Panc1 (cell line): Measurements from ENCODE around the gene VSTM1. TPM values are rescaled to one million over a fixed set of nuclear protein-coding genes. Genes with fewer than 3 reads are reported as not detected.
A peak's percentile ranks its signal among the peaks of the same experiment; 100 is the strongest.

Source experiments
- ATAC-seq: fragments of 200-7000 bp; cut with Tn5 transposase; 2 replicates; pipeline ENCODE4 v1.9.1; 2020; ENCODE audit warnings: mild to moderate bottlenecking, moderate library complexity
- Bru-seq: library from RNA; stranded (reverse); fragments of 400-500 nt; gene quantifications from one replicate; lab custom pipeline; 2021; lab: Mats Ljungman, UMichigan
- BruChase-seq, 2 experiments: library from RNA; stranded (reverse); fragments of 400-500 nt; gene quantifications; one replicate each; lab custom pipeline; 2021; lab: Mats Ljungman, UMichigan
- BruUV-seq: library from RNA; stranded (reverse); fragments of 400-500 nt; replicated peaks from 2 replicates; lab custom pipeline; 2021; lab: Mats Ljungman, UMichigan
- CTCF ChIA-PET: fragments of 300-600 bp; sonication (Branson Sonifier 250); formaldehyde crosslinking; loops from one replicate; lab custom pipeline; 2022; ENCODE audit warnings: antibody characterized with exemption; lab: Charles Lee
- POLR2A ChIA-PET: fragments of 300-600 bp; sonication (Branson Sonifier 250); formaldehyde crosslinking; loops from one replicate; lab custom pipeline; 2022; ENCODE audit warnings: antibody characterized with exemption; lab: Charles Lee
- DNase-seq: peaks from one replicate; pipeline ENCODE4 v3.0.0-alpha.2; 2010; ENCODE audit warnings: low read depth, low spot score
- H3K27ac ChIP-seq: 2 replicates; pipeline ENCODE4 v1.5.1; 2011; ENCODE audit warnings: mild to moderate bottlenecking, low read length, inconsistent platforms
- H3K27me3 ChIP-seq: fragments of 200-500 bp; sonication (Bioruptor generic); 2 replicates; pipeline ENCODE4 v1.6.0; 2014; ENCODE audit warnings: low read length, inconsistent platforms; ENCODE audit not compliant: control insufficient read depth, insufficient read depth
- H3K36me3 ChIP-seq: fragments of 200-500 bp; sonication (Bioruptor generic); 2 replicates; pipeline ENCODE4 v1.5.1; 2014; ENCODE audit warnings: inconsistent platforms, mild to moderate bottlenecking, low read length, moderate library complexity; ENCODE audit not compliant: control insufficient read depth, insufficient read depth
- H3K4me1 ChIP-seq: 2 replicates; pipeline ENCODE4 v1.5.1; 2011; ENCODE audit warnings: inconsistent platforms, mild to moderate bottlenecking, low read length, moderate library complexity; ENCODE audit not compliant: control insufficient read depth, insufficient read depth
- H3K4me3 ChIP-seq, 2 experiments: 2 replicates each; pipeline ENCODE4 v1.5.1; 2011 to 2012; ENCODE audit warnings: low read depth in 2 of 2, low read length in 2 of 2, mild to moderate bottlenecking in 2 of 2, inconsistent platforms in 1 of 2, moderate library complexity in 1 of 2
- H3K9me3 ChIP-seq: fragments of 200-500 bp; sonication (Bioruptor generic); 2 replicates; pipeline ENCODE4 v1.5.1; 2014; ENCODE audit warnings: low read depth, mild to moderate bottlenecking, inconsistent platforms, low read length, moderate library complexity; ENCODE audit not compliant: control insufficient read depth, insufficient read depth
- POLR2AphosphoS5 ChIP-seq: IDR thresholded peaks from 2 replicates; pipeline ENCODE4 v1.6.1; 2012; ENCODE audit warnings: mild to moderate bottlenecking, low read depth, low read length, moderate library complexity
- SIN3A ChIP-seq: IDR thresholded peaks from 2 replicates; pipeline ENCODE4 v1.6.1; 2012; ENCODE audit warnings: low read depth, mild to moderate bottlenecking, low read length, moderate library complexity, borderline replicate concordance; ENCODE audit not compliant: insufficient read depth
- TCF7L2 ChIP-seq: IDR thresholded peaks from 2 replicates; pipeline ENCODE4 v1.6.1; 2011; ENCODE audit warnings: mild to moderate bottlenecking, low read depth, low read length, inconsistent platforms
- in situ Hi-C: cut with HindIII; loops from 2 replicates; pipeline ENCODE4 v1.10.0; 2016; ENCODE audit warnings: low sequenced_read_pairs, low pct_unique_long_range_greater_than_20kb
- intact Hi-C: fragments of 100-400 bp; cut with micrococcal nuclease; formaldehyde crosslinking; loops from one replicate; pipeline ENCODE4 v1.10.0; 2022; ENCODE audit not compliant: unreplicated experiment
- long read RNA-seq: library from polyadenylated mRNA; unstranded; transcript quantifications from one replicate; pipeline ENCODE4 v2.0.0, GENCODE V29; 2021; ENCODE audit not compliant: unreplicated experiment
- polyA plus RNA-seq: library from polyadenylated mRNA; unstranded; fragments of >200 nt; gene quantifications from one replicate; pipeline ENCODE4 v1.2.1, GENCODE V29; 2012; ENCODE audit warnings: missing spikeins; ENCODE audit not compliant: insufficient read length
- total RNA-seq: library from RNA; stranded (reverse); gene quantifications from one replicate; pipeline ENCODE4 v1.2.1, GENCODE V29; 2021; ENCODE audit not compliant: unreplicated experiment
- TF ChIP-seq, protein P1 (sequence below), 2 experiments: IDR thresholded peaks; 2 replicates each; pipeline ENCODE4 v1.6.1; 2011 to 2012; ENCODE audit warnings: low read depth in 2 of 2, control low read depth in 1 of 2, low read length in 1 of 2, mild to moderate bottlenecking in 1 of 2, moderate library complexity in 1 of 2; ENCODE audit not compliant: insufficient read depth in 1 of 2
- TF ChIP-seq, protein P2 (sequence below): fragments of 450-650 bp; IDR thresholded peaks from 2 replicates; pipeline ENCODE4 v1.5.1; 2017; ENCODE audit warnings: mild to moderate bottlenecking

Gene VSTM1, protein sequence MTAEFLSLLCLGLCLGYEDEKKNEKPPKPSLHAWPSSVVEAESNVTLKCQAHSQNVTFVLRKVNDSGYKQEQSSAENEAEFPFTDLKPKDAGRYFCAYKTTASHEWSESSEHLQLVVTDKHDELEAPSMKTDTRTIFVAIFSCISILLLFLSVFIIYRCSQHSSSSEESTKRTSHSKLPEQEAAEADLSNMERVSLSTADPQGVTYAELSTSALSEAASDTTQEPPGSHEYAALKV
- 1.5 TPM for total RNA-seq
- polyA plus RNA-seq: 0.59 TPM
- Bru-seq, nascent RNA: percentile 17 among the genes with signal in this experiment
- percentile 13 among the genes with signal in this experiment for BruChase-seq, experiment 1, labeled RNA remaining after a 2-hour chase
- percentile 16 among the genes with signal in this experiment for BruChase-seq, experiment 2, labeled RNA remaining after a 6-hour chase
- long read RNA-seq, partial matches to known transcripts: 5 of 5 reads
- long read RNA-seq, other reads (novel, unspliced or antisense): 0 of 5 reads

- H3K27me3 ChIP-seq: no peaks in the 10 kb centered on the region
Measured at GRCh38 chr19:54063350-54064116, at the start of gene VSTM1. Gene VSTM1, minus strand, starts transcription at chr19:54063897. Its CDS starts 120 bp downstream, at chr19:54063777.

GRCh38 chr19:54109651-54110050, 46.0 kb upstream of the VSTM1 start:
- no peaks in the 10 kb centered on the region for H3K36me3 ChIP-seq
- intact Hi-C loops: no loop called here

More at GRCh38 chr19:54063350-54064116, at the start of gene VSTM1:
- POLR2A ChIA-PET: interaction anchor here (0.5 to 0.6 kb wide), 2 partner anchors 40 to 196 kb away, joined by 4 to 6 read pairs; partner anchors contain the start of gene MYADM
- Histone ChIP-seq H3K36me3 (no peaks in the 10 kb centered on the region), H3K4me1 (no peaks in the 10 kb centered on the region), H3K27ac (no peak within 1 kb of the TSS), H3K4me3 (no peak within 1 kb of the TSS), H3K9me3 (no peaks in the 10 kb centered on the region)
- intact Hi-C loops: no loop called here
- in situ Hi-C loops: no loop called here
- ATAC-seq (peak; percentile 44), DNase-seq (no peak)
- no peak for TF ChIP-seq POLR2AphosphoS5
- TF ChIP-seq TCF7L2: no peak
- TF ChIP-seq SIN3A: no peak
- BruUV-seq: no TSS peak
- CTCF ChIA-PET: interaction anchor here (0.6 kb wide), 2 partner anchors 210 to 558 kb away, joined by 3 read pairs; no protein-coding TSS in a partner anchor

More at GRCh38 chr19:54109651-54110050, 46.0 kb upstream of the VSTM1 start:
- DNase-seq: no peak
- Histone ChIP-seq H3K4me3 (no peak overlapping the region), H3K9me3 (no peaks in the 10 kb centered on the region), H3K27me3 (no peaks in the 10 kb centered on the region), H3K4me1 (0 out of 2 replicates have a peak, but pooled peaks cover 14% of the 10 kb centered on the region), H3K27ac (peak overlapping the region; percentile 18; the same call in 1 of the 2 replicates)
- ChIA-PET CTCF (interaction anchor here (0.7 kb wide), 1 partner anchor 319 kb away, joined by 4 read pairs; no protein-coding TSS in a partner anchor), POLR2A (interaction anchor here (0.5 to 0.7 kb wide), 2 partner anchors 243 to 296 kb away, joined by 3 read pairs; no protein-coding TSS in a partner anchor)
- no TSS peak for BruUV-seq
- in situ Hi-C loops: no loop called here
- peak; percentile 60 for ATAC-seq
- TF ChIP-seq POLR2AphosphoS5 (no peak), SIN3A (no peak), TCF7L2 (no peak)
- TF ChIP-seq, protein P1, sequence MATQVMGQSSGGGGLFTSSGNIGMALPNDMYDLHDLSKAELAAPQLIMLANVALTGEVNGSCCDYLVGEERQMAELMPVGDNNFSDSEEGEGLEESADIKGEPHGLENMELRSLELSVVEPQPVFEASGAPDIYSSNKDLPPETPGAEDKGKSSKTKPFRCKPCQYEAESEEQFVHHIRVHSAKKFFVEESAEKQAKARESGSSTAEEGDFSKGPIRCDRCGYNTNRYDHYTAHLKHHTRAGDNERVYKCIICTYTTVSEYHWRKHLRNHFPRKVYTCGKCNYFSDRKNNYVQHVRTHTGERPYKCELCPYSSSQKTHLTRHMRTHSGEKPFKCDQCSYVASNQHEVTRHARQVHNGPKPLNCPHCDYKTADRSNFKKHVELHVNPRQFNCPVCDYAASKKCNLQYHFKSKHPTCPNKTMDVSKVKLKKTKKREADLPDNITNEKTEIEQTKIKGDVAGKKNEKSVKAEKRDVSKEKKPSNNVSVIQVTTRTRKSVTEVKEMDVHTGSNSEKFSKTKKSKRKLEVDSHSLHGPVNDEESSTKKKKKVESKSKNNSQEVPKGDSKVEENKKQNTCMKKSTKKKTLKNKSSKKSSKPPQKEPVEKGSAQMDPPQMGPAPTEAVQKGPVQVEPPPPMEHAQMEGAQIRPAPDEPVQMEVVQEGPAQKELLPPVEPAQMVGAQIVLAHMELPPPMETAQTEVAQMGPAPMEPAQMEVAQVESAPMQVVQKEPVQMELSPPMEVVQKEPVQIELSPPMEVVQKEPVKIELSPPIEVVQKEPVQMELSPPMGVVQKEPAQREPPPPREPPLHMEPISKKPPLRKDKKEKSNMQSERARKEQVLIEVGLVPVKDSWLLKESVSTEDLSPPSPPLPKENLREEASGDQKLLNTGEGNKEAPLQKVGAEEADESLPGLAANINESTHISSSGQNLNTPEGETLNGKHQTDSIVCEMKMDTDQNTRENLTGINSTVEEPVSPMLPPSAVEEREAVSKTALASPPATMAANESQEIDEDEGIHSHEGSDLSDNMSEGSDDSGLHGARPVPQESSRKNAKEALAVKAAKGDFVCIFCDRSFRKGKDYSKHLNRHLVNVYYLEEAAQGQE (IDR thresholded peaks at IDR 0.05; ENCODE audit: insufficient read depth in 1 of 2, low read depth in 2 of 2, low read length in 1 of 2): no peak
- TF ChIP-seq, protein P2, sequence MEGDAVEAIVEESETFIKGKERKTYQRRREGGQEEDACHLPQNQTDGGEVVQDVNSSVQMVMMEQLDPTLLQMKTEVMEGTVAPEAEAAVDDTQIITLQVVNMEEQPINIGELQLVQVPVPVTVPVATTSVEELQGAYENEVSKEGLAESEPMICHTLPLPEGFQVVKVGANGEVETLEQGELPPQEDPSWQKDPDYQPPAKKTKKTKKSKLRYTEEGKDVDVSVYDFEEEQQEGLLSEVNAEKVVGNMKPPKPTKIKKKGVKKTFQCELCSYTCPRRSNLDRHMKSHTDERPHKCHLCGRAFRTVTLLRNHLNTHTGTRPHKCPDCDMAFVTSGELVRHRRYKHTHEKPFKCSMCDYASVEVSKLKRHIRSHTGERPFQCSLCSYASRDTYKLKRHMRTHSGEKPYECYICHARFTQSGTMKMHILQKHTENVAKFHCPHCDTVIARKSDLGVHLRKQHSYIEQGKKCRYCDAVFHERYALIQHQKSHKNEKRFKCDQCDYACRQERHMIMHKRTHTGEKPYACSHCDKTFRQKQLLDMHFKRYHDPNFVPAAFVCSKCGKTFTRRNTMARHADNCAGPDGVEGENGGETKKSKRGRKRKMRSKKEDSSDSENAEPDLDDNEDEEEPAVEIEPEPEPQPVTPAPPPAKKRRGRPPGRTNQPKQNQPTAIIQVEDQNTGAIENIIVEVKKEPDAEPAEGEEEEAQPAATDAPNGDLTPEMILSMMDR: no peak
